Testis (tissue), 2 donors: Measurements from ENCODE around the gene NXNL1.

Experiments
- CTCF ChIP-seq, 3 experiments: fragments of 450-650 bp in 2 of 3; fragments of 200-600 bp in 1 of 3; sonication (generic) in 1 of 3; IDR thresholded peaks; one replicate each; pipeline ENCODE4 v1.5.1; 2016 to 2019; ENCODE audit warnings: antibody characterized with exemption in 3 of 3, mild to moderate bottlenecking in 2 of 3, moderate library complexity in 1 of 3
- POLR2A ChIP-seq: fragments of 450-650 bp; IDR thresholded peaks from one replicate; pipeline ENCODE4 v1.6.1; 2017; ENCODE audit warnings: antibody characterized with exemption, mild to moderate bottlenecking, moderate library complexity

DNA sequence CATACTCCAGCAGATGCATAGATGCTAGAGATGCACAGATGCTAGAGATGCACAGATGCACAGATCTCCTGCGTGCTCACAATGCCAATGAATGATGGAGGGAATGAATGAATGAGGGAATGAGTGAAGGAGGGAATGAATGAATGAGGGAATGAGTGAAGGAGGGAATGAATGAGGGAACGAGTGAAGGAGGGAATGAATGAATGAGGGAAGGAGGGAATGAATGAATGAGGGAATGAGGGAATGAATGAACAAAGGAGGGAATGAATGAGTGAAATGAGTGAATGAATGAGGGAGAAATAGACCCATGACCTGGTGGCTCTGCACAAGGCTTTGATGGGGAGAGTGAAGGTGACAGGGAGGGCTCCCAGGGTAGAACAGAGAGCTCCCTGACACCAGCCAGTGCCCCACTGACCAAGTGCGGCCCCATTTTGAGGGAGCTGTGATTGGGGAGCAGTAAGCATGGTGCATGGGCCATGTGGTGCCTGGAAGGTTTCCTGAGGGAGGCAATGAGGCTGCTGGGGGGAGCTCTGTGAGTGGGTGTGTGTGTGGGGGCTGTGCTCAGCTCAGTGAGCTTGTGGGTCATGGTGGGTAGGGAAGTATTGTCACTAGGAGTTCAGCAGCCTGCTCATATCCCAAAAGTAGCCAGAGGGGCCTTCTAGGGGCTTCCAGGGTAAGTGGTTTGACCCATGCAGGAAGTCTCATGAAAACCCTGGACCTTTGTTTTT lies 22.3 kb upstream of the NXNL1 start:
- no peak for TF ChIP-seq CTCF (IDR thresholded peaks at IDR 0.05)
- no peak for TF ChIP-seq POLR2A
